Neural cell (in vitro differentiated cells): ENCODE results near the gene ARHGAP24. TPM values are rescaled to one million over a fixed set of nuclear protein-coding genes. Genes with fewer than 3 reads are reported as not detected.

Experiments used
- polyA plus RNA-seq: library from polyadenylated mRNA; depleted of rRNA; stranded (reverse); fragments of >200 nt; gene quantifications from 2 replicates; pipeline ENCODE4 v1.2.3, GENCODE V29; 2014
- small RNA-seq, 3 experiments: library from RNA; depleted of rRNA; stranded (forward); fragments of <200 nt; gene quantifications; one replicate each; pipeline ENCODE3, GENCODE V24; 2012

ARHGAP24 gene
- polyA plus RNA-seq, 1 donor from 2014 or later = 2.9 TPM

Small RNA genes within 50 kb of the gene (small RNA-seq; reads per million reads assigned to genes)
- gene MIR4451 = 0 to 0.03 (median 0) reads per million in 3 experiments
